Mononuclear cell (primary cell): Measurements from ENCODE around the gene TUFM. TPM values are rescaled to one million over a fixed set of nuclear protein-coding genes. Genes with fewer than 3 reads are reported as not detected.
A peak's percentile ranks its signal among the peaks of the same experiment; 100 is the strongest.
"Not testable (repeated sequence)": the region's sequence is repeated elsewhere in the genome, so short reads cannot be mapped to it uniquely, and the experiment has no call there.

Experiments
- H3K27me3 ChIP-seq: 2 replicates; pipeline ENCODE4 v1.6.0; 2011; ENCODE audit warnings: low read length, control low read depth; ENCODE audit not compliant: insufficient read depth
- H3K4me1 ChIP-seq: 2 replicates; pipeline ENCODE4 v1.5.1; 2011; ENCODE audit warnings: mild to moderate bottlenecking, low read length, control low read depth; ENCODE audit not compliant: insufficient read depth
- H3K4me3 ChIP-seq: 2 replicates; pipeline ENCODE4 v1.5.1; 2011; ENCODE audit warnings: mild to moderate bottlenecking, low read length, moderate library complexity
- H3K9me3 ChIP-seq: 2 replicates; pipeline ENCODE4 v1.5.1; 2011; ENCODE audit warnings: low read depth, mild to moderate bottlenecking, control low read depth, low read length
- total RNA-seq: library from RNA; depleted of rRNA; stranded (reverse); fragments of >200 nt; gene quantifications from one replicate; pipeline ENCODE4 v1.2.3, GENCODE V29; 2012

The TUFM gene
- total RNA-seq, 1 donor = 62.5 TPM

DNA sequence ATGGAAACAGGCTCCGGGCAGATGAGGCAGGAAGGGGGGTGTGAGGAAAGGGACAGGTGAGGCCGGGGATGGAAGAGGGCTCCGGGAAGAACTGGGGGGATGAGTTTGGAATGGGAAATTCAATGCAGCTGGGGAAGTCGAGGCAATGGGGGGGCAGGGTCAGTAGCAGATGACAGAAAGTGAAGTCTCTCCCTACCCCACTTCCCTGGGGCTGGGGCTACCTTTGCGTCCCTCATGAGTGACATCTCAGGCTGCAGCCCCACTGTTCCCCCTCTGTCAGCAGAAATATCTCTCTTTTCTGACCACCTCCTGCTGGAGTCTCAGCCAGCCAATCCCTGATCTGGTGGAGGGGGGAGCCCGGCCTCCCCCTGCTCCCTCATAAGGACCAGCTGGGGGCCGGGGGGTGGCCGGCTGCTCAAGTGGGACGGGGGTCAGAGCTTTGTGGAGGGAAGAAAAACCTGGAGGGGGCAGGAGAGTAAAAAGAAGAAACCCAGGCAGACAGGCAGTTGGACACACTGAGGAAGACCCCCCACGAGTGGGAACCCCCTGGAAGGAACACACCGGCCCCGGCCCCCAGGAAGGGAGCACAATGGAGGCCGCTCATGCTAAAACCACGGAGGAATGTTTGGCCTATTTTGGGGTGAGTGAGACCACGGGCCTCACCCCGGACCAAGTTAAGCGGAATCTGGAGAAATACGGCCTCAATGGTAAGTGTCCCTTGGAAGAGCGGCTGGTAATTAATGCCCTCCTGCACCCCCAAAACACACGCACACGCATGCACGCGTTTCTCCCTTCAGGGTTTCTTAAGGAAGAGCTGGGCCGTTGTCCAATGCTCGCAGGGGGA lies 32.2 kb upstream of the TUFM start, which contains the start of gene ATP2A1:
Gene ATP2A1, plus strand, starts transcription at position 406 of the 844 bp plus-strand sequence. Its CDS starts 184 bp downstream, at position 590.
- H3K9me3 ChIP-seq = no peaks in the 10 kb centered on the region
- H3K4me1 ChIP-seq = peaks cover 13% of the 10 kb centered on the region
- no peaks in the 10 kb centered on the region for H3K27me3 ChIP-seq
- peak within 1 kb of the TSS; percentile 61 for H3K4me3 ChIP-seq

DNA sequence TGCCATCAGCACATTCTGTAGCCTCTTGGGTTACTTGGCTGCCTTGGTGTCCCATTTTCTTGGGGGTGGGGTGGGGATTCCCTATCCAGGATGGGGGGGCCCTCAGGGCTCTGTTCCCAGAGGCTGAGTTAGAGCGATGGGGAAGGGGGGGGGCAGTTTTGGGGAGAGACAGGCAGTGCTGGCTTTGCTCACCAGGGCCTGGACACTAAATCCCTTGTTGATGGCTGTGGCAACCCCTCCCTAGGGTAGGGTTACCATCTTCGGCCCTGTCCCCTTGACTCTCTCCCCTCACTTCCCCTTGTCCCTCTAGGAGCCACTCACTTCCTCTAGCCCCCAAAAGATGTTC lies 31.5 kb upstream of the TUFM start:
- peaks cover 13% of the 10 kb centered on the region for H3K4me1 ChIP-seq
- no peak overlapping the region for H3K4me3 ChIP-seq
- H3K9me3 ChIP-seq = no peaks in the 10 kb centered on the region
- H3K27me3 ChIP-seq = no peaks in the 10 kb centered on the region

DNA sequence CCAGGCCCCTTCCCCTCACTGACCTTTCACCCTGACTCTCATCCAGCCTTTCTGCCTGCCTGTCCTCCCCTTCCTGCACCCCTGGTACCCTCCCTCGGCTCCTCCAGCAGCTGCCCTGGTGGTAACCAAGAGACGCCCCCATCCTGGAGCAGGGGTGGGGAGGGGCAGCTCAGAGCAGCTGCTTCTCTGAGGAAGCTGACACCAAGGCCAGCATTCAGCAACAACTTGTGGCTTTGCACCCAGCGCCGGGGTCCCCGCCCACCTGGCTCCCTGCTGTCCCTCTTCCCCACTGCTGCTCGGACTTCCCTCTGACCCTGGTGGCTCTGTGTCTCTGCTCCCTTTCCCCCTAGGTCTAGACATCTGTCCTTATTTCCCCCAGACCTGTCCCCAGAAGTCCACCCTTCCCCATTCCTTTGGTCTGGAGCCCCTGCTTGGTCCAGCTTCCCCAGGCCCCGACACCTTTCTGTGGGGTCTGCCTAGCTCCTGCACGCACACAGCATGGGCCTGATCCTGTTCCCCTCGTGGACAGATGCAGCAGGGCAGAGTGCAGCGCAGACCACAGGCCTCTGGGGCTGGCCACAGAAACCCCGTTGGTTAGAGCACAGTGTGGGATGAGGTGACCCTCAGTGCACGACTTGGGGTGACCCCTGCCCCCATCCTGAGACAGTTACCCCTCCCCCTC lies 31.0 kb upstream of the TUFM start:
- Histone ChIP-seq H3K27me3 (no peaks in the 10 kb centered on the region), H3K4me1 (peaks cover 13% of the 10 kb centered on the region), H3K9me3 (no peaks in the 10 kb centered on the region), H3K4me3 (no peak overlapping the region)

DNA sequence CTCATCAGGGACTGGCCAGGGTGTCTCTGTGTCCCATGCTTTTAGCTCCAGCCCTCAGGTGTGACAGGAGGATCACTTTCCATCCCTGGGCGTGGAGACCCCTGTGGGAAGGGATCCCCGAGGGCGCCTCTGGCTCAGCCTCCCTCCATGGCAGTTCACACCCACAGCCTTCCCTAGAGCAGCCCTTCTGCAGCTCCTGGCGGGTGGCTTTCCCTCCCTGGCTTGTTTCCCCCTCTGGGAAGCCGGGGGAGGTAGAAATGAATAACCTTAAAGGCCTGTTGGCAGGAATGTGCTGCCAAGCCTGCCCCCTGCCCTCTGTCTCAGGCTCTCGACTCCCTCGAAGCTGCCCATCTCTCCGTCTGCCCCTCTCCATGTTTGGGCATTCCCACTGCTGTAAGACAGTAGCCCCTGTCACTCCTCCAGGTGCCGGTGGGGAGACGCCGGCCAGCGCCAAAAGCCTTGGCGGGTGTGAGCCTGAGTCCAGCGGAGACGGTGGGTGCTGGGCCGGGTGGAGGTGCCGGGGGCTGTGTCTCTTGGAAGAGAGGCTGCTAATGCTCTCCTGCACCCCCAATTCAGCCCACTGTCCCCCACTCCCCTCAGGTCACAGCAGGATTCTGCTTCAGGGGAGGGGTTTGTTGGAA lies 30.0 kb upstream of the TUFM start:
- Histone ChIP-seq H3K4me1 (peaks cover 13% of the 10 kb centered on the region), H3K9me3 (no peaks in the 10 kb centered on the region), H3K27me3 (no peaks in the 10 kb centered on the region), H3K4me3 (no peak overlapping the region)

DNA sequence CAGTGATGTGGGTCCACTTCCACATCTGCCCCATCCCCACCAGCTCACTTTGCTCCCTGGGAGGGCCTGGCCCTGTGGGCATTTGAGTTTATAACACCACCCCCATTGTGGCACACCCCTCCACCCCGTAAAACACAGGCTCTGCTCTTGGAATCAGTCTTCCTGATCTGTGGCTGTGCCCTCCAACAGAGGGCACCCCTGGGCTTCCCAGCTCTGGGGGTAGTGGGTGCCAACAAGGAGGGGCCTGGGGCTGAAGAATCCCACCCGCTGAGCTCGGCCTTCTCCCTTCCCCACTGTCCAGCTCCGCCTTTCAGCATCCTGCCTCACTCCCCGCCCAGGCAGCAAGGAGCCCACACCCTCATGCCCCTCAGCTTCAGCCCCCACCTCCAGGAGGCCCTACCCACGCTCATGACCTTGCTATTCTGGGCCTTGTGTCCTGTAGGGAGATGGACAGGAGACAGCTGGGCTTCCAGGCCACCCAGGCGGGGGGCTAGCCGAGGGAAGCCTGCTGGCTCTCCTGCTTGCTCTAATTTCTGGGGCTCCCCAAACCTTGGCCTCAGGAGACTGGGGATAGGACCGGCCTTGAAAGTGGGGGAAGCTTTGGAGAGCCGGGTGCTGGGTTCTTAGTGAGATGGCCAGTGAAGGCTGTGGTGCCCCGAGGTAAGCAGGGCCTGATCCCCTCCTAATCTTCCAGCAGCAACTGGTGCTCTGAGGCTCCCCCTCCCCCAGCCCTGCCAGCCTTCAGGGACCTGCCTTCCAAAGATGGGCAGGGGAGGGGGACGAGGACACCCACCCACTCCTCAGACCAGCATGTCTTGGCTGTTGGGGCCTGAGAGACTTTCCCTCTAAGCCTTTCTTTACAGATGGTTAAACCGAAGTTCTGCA lies 29.2 kb upstream of the TUFM start:
- Histone ChIP-seq H3K27me3 (no peaks in the 10 kb centered on the region), H3K4me3 (no peak overlapping the region), H3K9me3 (no peaks in the 10 kb centered on the region), H3K4me1 (peaks cover 10% of the 10 kb centered on the region)

DNA sequence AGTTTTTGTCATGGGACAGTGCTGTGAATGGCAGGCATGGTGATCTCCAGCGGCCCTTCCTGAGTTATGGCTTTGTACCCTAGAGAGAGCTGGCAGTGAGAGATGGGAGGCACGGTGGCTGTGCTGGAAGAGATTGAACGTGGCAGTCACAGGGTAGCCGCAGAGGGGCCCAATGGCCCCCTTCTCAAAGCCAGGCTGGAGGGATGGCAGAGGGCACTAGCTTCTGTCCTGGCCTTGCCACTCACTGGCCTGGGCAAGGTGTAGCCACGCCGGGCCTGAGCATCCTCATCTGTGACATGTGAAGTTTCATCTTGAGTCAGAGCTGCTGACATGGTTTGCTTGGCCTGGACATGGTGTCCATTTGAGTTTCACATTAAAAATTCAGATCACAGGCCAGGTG lies 28.3 kb upstream of the TUFM start:
- Histone ChIP-seq H3K9me3 (no peaks in the 10 kb centered on the region), H3K4me3 (no peak overlapping the region), H3K27me3 (no peaks in the 10 kb centered on the region), H3K4me1 (peaks cover 4% of the 10 kb centered on the region)

DNA sequence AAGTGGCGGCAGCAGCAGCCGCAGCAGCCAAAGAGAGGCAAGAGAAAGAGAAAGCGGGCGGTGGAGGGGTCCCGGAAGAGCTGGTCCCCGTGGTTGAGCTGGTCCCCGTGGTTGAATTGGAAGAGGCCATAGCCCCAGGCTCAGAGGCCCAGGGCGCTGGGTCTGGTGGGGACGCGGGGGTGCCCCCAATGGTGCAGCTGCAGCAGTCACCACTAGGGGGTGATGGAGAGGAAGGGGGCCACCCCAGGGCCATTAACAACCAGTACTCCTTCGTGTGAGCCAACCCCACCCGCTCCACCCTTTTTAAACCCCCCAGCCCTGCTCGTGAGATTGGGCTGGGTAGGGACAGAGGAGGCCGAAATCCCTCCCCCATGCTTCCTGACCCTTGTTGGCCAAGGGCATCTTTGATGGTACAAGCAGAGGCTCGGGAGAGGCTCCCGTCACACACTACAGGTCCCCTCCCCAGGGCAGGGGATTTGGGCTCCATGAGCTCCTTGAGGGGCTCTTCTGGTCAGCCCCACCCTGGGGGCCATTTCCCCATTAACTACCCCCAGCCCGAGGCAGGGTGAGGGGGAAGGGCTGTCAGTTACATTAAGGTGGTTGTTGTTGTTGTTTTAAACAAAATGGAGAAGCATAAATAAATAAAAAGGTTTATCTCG lies 27.5 kb upstream of the TUFM start:
- Histone ChIP-seq H3K4me1 (no peaks in the 10 kb centered on the region), H3K9me3 (no peaks in the 10 kb centered on the region), H3K4me3 (no peak overlapping the region), H3K27me3 (no peaks in the 10 kb centered on the region)

DNA sequence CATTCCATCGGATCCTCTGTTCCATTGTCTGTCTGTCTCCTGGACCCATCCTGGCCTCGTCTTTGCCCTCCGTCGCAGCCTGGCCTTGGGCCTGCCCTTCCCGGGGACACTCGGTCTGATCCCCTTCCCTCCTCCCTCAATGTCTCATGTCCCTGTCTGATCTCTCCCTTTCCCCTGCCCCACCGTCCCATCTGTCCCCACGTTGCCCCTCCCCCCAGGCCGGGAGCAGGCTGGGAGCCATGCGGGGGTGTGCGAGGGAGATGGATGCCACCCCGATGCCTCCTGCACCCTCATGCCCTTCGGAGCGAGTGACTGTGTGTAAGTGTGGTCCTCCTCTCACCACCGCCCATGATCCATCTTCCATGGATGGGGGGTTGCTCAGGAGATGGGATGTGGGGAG lies 26.8 kb upstream of the TUFM start:
- H3K4me3 ChIP-seq = no peak overlapping the region
- no peaks in the 10 kb centered on the region for H3K27me3 ChIP-seq
- no peaks in the 10 kb centered on the region for H3K4me1 ChIP-seq
- no peaks in the 10 kb centered on the region for H3K9me3 ChIP-seq

DNA sequence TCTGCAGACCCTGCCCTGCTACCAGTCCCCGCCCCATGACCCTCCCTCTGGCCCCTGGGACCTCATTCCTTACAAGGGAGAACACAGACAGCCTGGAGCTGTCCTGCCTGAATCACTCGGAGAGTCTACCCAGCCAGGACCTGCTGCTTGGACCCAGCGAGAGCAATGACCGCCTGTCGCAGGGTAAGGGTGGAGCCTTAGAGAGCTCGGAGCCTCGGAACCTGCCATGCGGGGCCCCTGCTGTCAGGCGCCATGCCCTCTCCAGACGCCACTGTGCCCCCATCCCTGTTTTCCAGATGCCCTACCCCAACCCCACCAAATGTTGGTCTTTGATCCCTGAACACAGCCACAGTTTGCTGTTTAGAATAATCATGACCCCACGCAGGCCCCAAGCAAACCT lies 23.1 kb upstream of the TUFM start:
- no peaks in the 10 kb centered on the region for H3K27me3 ChIP-seq
- peaks cover 8% of the 10 kb centered on the region for H3K4me1 ChIP-seq
- no peak overlapping the region for H3K4me3 ChIP-seq
- H3K9me3 ChIP-seq = no peaks in the 10 kb centered on the region

DNA sequence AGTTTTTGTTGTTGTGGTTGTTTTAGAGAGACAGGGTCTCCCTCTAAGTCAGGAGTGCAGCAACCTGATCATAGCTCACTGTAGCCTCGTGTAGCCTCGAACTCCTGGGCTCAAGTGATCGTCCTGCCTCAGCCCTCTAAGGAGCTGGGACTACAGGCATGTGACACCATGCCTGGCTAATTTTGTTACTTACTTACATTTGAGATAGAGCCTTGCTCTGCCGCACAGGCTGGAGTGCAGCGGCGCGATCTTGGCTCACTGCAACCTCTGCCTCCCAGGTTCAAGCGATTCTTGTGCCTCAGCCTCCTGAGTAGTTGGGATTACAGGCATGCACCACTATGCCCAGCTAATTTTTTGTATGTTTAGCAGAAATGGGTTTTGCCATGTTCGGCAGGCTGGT lies 21.5 kb upstream of the TUFM start:
- peaks cover 14% of the 10 kb centered on the region for H3K4me1 ChIP-seq
- not testable (repeated sequence) for H3K4me3 ChIP-seq, H3K9me3 ChIP-seq, H3K27me3 ChIP-seq

DNA sequence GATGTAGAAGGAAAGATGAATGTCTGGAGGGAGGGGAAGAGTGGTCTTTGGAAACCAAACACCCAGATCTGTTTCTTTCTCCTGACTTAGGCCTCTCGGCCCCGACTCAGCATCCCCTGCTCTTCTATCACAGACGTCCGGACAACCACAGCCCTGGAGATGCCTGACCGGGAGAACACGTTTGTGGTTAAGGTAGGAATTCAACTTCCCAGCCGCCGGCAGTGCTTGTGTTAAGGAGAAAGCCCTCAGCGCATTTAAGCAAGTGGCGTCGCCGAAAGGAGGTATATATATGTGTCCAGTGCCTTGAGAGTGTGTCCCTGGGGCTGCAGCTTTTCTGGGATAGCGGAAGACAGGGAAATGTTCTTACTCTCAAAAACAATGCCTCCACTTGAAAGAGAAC lies 21.1 kb upstream of the TUFM start:
- Histone ChIP-seq H3K4me3 (no peak overlapping the region), H3K4me1 (peaks cover 18% of the 10 kb centered on the region), H3K9me3 (no peaks in the 10 kb centered on the region), H3K27me3 (no peaks in the 10 kb centered on the region)

DNA sequence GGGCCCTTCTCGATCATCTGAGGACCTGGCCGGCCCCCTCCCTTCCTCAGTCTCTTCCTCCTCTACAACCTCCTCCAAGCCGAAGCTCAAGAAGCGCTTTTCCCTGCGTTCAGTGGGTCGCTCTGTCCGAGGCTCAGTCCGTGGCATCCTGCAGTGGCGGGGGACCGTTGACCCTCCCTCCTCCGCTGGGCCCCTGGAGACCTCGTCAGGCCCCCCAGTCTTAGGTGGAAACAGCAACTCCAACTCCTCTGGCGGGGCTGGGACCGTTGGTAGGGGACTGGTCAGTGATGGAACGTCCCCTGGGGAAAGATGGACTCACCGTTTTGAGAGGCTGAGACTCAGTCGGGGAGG lies 20.3 kb upstream of the TUFM start:
- H3K4me1 ChIP-seq = peaks cover 20% of the 10 kb centered on the region
- H3K9me3 ChIP-seq = no peaks in the 10 kb centered on the region
- no peaks in the 10 kb centered on the region for H3K27me3 ChIP-seq
- H3K4me3 ChIP-seq = no peak overlapping the region

DNA sequence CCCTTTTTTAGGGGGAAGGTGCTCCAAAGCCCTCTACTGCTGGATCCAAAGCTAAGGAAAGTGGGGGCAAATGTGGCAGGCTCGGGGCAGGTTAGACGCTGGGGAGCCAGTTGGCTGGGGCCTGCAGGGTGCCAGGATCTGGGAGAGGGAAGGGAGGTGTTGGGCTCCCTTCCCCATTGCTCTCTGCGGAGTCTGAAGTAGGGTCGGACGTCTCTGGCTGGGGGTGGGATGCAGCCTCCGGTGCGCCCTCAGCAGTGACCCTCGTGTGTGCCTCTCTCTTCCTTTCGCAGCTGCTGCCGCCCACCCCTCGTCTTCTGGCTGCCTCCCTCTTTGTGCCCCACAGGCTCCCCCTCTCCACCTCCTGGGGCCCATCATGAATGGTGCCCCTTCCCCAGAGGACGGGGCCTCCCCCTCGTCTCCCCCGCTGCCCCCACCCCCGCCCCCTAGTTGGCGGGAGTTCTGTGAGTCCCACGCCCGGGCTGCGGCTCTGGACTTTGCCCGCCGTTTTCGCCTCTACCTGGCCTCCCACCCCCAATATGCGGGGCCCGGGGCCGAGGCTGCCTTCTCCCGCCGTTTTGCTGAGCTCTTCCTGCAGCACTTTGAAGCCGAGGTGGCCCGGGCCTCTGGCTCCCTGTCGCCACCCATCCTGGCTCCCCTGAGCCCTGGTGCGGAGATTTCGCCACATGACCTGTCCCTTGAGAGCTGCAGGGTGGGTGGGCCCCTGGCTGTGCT lies 19.7 kb upstream of the TUFM start:
- Histone ChIP-seq H3K27me3 (no peaks in the 10 kb centered on the region), H3K4me1 (peaks cover 20% of the 10 kb centered on the region), H3K4me3 (no peak overlapping the region), H3K9me3 (no peaks in the 10 kb centered on the region)
